Measurements from ENCODE around the gene DNM3.

Gene DNM3

DNA sequence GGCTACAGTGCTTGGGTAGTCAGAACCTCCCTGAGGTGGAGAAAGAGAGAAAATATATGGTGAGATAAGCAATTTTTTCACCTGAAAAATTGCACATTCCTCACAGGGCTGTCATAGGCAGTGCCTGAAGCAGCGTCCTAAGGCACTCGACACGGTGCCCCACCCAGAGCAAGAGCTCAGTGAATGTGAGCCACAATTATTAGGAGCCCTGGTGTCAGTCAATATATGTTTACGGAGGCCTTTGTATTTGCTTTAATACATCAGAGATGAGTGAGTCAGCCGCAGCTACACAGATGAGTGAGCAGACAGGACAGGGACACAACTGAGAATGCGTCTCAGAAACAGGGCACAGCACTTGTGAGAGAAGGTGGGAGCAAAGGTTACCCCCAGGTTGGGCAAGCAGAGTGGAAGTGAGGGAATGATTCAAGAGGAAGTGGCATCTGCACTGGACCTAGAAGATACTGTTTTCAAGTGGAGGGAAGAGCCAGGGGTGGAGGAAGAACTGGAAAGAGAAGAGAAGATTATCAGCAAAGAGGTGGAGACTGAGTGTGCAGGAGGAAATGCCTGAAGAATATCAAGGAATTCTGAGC lies 607.8 kb downstream of the DNM3 start:
- DNase-seq, result no peak

- no peak for DNase-seq
Measured at GRCh38 chr1:172449585-172450523, 608.6 kb downstream of the DNM3 start.

DNA sequence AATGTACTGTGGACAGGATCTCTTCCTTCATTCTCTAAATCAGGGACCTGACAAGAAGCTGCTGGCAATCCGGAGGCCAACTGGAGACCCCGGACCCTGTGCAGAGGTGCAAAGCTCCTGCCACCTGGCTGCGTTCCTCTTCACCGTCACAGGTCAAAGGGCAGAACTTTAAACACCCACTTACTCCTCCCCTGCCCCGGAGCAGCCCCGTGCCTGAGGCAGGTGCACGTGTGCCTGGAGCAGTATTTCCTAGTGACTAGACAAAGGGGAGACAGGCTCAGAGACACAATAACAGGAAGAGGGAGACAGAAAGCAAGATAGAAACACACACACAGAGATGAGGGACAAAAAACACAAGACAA lies 609.2 kb downstream of the DNM3 start:
- DNase-seq, result no peak

DNA sequence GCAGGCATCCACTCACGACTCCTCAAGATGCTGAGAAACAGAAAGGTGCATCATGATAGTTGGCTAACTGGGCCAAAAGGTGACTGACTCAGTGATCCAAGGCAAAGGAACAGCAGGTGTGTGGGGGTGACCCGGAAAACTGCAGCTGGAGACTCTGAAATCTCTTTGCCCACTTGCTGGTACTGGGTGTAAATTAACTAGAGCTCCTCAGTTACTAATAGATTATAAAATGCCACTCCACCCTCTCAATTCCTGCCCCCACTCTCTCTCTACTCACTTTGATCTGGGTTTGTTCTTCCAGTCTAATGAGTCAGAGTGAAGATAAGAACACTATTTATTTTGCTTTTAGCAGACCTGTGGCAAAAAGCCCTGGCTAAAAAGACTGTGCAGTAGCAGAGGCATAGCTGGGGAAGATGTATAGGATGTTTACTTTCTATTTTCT lies 609.7 kb downstream of the DNM3 start:
- DNase-seq, result no peak

DNA sequence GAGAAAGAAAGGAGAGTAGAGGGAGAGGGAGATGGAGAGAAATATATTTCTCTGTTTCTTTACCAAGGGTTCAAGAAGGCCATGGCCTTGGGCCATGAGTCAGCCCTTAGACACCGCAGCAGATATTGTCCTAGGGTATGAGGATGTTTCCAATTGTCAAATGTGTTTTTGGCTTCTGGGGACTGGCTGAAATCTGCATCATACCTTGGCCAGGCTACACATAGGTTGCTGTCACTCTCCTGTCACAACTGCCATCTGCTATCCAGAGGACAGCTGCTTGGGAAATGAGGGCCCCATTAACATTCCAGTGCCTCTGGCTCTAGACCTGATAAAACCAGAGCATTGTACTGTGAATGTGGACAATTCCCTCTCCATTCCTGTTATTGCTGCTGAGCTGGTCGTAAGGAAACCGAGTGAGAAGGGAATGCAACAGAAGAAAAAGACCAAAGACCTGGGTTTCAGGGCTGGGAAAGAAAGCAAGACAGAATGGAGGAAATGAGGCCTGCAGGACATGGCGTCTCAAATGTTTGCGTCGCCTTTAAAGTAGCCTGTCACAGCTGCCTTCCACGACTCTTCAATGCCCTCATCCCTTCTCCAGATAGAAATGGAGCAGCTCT lies 611.3 kb downstream of the DNM3 start:
- DNase-seq, result no peak

- no peak for DNase-seq
Measured at GRCh38 chr1:172453153-172453545, 611.9 kb downstream of the DNM3 start.

DNA sequence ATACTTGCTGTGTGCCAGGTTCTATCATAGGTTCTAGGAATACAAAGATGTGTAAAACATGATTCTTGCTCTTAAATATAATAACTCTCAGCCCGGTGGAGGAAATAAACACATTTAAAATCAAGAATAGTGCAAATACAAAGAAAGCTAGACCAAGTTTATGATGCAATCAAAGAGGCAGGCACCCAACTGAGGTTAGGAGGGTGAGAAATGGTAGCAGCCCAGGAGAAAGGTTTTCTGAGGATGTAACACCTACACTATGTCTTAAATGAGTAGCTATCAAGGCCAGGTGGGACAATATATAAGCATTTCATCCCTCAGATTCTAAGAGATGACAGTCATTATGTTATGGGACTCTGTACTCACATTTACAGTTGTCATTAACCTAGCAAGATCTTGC lies 612.3 kb downstream of the DNM3 start:
- no peak for DNase-seq

DNA sequence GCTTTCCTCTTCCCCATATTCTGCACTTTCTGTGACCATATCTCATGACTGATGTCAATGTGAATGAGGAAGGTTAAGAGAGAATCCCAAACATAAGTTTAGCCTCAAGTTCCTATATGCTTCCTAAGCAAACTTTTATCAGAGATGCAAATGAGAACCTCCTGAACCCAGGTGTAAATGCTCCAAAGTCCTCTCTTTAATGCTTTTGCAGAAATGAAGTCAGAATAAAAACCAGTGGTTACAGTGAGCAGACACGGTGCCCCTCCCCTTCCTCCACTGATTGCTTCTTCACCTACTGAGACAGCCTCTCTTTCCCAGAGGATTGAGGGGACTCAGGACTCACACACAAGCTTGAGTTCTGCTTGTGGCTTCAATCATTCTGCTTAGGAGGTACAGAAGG lies 614.2 kb downstream of the DNM3 start:
- DNase-seq, result no peak

DNA sequence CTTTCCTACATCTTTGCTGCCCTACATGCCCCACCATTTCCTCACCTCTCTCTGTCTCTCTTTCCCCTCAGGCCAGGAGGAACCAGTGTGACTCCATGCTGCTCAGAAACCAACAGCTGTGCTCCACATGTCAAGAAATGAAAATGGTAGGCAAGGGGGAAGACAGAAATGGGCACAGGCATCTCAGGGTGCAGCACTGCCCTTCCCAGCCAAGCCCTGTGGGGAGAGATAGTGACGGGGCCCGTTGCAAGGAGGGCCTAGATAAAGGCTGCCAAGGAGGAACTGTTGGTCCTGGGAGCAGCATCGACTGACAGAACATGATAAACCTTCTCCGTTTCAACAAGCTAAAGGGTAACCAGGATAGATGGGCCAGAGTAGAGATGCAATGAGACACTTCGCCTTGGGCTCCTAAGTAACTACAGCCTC lies 615.1 kb downstream of the DNM3 start:
- DNase-seq, result no peak

DNA sequence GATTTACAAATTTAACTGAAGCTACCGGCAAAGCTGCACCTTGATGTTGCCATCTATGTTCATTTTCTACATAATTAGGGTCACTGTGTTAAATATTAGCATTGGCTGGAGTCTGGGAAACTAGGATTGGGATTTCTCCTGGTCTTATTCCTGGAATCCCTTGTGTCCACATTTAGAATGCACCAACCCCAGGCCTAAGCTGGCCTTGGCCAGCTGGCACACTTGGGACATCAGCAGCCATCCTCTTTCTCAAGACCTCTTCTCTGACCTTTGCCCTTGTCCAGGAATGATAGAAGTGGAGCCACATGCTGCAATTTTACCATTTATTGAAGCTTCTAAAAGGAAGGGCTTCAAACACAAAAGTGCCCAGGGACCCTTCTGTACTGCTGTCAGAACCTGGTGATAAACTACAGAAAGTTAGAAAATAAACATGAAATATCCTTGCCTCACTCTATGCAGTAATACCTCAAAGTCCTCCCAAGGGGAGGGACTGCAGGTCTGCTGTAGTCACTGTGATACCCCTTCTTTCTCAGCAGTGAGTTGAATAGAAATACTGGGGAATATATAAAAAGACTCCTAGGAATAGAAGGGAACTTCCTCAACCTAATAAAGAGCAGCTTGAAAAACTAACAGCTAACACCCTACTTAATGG lies 616.3 kb downstream of the DNM3 start:
- no peak for DNase-seq

DNA sequence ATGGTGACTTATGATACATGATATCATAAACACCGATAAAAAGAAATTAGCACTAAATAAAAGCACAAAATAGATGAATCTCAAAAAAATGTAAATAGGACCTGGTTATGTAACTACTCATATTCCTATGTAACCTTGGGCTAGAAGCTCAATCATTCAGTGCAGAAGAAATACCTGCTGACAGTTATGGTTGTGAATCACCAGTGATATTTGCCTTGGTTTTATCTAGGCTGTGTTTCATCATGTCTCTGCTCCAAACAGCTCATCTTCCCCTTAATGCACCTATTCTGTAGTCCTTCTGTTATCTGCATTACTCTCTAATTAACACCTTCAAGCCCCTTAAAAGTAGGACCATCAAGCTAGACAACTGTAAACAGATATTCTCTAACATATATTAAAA lies 618.9 kb downstream of the DNM3 start:
- DNase-seq, result no peak

GRCh38 chr1:172460887-172461315 lies 619.6 kb downstream of the DNM3 start:
- DNase-seq, result no peak
